IPS-NIHi7 (cell line): Measurements from ENCODE around the gene TTLL6.
"Not testable (repeated sequence)": the region's sequence is repeated elsewhere in the genome, so short reads cannot be mapped to it uniquely, and the experiment has no call there.

Experiments used
- DNase-seq: peaks from one replicate; pipeline ENCODE4 v3.0.0; 2012; ENCODE audit warnings: mixed read lengths; ENCODE audit errors: extremely low spot score

The TTLL6 gene

DNA sequence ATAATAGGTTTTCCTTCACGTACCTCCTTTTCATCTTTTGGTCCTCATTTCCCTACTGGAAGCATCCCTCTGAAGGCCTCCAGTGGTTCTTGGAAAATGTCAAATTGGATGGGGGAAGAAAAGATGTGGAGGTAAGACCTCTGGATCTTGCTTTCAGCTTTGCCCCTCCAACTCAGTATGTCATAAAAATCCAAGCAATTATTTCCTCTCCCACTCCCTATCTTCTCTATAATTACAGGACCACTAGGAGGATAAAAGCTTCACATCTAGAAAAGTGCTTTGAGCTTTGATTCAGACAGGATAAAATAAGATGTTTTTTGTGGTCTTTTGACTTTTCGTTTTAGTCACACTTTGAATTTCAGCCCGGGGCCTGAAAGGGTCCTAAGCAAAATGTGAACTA, 1.7 kb downstream of the TTLL6 start:
- DNase-seq = no peak

DNA sequence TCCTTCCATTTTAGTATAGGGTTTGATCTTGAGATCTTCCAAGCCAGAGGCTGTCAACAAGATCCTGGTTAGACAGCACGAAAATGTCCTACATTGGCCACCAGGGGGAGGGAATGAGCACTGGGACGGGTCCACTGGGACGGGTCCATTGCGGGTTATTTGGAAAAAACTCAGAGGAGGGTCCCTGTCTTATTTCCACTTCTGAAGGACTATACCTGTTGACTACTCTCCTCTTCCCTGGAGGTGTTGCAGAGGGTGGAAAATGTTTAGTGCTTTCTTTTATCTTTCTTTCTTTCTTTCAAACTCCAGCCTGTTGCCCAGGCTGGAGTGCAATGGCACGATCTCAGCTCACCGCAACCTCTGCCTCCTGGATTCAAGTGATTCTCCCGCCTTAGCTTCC, 2.5 kb downstream of the TTLL6 start:
- peak; percentile 85 for DNase-seq

DNA sequence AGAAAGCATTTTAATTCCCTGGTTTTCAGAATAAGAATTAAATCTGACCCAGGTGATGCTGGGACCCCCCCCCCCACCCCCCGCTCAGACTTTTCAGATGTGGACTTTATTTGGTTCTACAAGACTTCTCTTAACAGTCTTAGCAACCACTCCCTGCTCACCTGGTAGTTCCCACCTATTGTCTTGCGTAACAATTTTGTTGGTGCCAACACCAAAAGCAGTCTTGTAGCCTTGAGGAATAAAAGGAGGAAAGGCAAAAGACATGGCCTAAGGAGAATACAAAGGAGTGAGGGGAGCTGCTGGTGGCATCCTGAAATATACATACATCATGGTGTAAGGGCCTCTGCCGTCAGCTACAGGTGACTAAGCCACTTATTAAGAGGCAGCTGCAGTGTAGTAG, 5.0 kb downstream of the TTLL6 start:
- DNase-seq = no peak

DNA sequence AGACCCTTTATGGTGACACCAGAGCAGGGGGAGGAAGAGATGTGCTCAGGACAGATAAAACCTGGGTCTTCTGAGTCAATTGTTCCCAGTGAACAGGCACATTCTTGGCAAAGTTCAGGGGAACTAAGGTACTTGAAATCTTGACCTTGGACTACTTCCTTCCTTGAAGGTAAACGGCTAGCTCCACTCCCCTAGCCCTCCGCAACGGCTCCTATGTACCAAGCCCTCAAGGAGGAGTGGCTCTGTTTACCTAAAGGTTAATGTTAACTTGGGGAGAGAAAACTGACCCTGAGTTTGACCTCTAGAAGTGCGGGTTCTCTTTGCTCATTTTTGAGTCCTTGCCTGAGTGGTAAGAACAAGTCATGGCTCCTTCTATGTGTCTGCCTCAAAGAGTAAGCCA, 7.8 kb downstream of the TTLL6 start:
- peak; percentile 4 for DNase-seq

DNA sequence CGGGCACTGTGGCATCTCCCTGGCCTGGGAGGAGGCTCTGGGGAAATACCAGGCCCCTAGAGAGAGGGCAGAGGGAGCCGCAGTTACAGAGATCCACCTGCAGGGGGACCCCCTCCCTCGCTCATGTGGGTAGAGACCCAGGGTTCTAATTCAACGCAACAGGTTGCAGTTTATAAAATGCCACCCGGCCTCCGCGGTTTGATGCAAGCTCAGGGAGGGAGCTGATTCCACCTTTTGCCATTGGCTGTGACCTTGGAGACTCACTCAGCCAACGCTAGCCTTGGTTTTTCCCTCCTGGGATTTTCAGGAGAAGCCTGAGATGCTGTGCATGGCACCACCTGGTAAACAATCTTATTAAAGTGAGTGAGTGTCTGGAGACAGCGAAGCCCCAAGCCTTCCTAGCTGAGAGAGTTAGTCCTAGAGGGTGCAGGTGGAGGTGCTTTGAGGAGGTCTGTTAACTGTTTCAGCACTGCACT, 12.1 kb downstream of the TTLL6 start:
- peak; percentile 95 for DNase-seq

DNA sequence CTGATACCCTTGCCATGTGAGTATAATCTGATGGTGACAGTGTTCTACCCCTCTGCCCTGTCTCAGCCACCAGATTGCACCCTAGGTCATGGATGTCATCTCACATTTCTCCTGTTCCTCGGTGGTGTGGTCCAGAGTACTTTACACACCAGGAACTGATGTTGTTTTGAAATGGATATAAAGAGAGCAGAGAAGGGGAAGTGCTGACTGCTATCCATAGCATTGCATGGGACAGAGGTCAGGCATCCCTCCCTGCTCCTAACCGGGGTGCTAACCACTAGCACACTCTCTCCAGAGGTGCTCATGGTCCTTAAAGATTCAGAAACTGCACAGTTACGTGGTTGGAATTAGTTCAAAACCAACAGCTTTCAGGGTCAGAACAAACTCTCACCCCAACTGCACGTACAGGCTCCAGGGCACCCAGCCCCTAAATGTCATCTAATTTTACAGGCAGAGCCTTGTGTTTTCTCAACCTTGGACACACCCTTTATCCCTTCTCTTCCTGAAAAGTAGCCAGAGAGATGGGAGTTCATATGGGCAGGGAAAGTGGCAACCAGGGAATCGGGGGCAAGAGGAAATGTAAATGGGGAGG, 16.3 kb downstream of the TTLL6 start:
- DNase-seq = no peak

DNA sequence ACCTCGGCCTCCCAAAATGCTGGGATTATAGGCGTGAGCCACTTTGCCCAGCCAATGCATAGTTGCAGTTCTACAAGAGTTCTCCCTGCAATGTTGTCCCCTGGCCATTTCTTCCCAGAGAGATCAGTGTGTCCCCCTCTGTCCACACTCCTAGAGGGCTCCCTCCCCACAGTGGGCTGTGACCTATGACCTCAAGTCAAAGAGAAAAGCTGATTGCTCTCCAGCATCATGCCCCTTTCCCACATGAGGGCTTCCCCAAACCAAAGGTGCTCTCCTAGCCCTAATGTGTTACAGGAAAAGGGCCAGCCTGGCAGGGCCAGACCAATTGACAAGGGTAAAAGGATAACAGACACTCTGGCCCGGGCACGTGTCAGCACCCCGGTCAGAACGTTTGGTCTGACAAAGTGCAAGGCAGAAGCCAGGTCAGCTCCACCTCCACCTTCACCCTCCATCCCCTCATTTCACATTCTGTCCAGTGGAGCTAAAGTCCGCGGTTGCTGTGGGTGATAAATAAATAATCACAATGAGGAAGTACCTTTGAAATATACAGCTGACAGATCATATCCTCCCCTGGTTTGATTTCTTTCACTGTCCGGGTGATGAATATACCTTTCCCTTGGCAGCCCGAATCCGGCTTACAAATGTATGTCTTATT, 17.8 kb downstream of the TTLL6 start:
- DNase-seq = no peak

DNA sequence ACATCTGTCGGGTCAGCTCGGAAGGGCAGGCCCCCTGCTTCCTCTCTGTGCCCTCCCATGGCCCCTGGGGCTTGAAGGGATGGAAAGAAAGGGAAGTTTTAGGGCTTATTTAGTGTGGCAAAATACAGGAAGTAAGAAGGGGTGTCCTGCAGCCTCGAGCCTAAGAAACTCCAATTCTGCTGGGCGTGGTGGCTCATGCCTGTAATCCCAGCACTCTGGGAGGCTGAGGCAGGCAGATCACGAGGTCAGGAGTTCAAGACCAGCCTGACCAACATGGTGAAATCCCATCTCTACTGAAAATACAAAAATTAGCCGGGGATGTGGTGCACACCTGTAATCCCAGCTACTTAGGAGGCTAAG, 20.9 kb downstream of the TTLL6 start:
- DNase-seq = not testable (repeated sequence)

DNA sequence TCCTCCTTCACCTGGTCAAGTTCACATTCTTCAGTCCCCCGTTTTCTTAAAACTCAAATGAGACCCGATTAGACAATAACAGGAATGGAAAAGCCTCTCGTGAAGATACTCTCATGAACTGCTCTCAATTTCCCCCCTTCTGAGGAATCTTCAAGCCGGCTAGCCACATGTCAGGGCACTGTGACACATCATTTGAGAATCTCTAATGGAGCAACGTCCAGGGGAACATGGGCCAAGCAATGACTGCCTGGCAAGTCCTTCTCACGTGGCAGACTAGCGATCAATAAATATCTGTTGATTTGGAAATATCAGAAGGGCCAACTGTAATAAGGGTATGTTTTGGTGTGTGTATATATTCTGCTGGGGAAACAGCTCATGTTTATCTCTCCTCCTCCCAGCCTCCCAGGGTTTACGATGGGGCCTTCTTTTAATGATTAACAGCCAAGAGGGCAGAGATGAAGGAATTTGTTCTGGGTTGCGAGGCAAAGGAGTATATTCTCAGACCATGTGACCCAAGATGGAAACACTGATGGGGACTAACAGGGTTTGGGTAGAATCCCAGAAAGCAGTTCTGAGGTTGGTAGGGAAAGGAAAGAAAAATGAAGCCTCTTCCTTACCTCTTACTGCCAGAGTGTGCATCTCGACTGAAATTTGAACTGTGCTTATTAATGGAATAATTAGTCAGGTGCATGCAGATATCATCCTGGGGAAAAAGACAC, 21.4 kb downstream of the TTLL6 start:
- DNase-seq = no peak

DNA sequence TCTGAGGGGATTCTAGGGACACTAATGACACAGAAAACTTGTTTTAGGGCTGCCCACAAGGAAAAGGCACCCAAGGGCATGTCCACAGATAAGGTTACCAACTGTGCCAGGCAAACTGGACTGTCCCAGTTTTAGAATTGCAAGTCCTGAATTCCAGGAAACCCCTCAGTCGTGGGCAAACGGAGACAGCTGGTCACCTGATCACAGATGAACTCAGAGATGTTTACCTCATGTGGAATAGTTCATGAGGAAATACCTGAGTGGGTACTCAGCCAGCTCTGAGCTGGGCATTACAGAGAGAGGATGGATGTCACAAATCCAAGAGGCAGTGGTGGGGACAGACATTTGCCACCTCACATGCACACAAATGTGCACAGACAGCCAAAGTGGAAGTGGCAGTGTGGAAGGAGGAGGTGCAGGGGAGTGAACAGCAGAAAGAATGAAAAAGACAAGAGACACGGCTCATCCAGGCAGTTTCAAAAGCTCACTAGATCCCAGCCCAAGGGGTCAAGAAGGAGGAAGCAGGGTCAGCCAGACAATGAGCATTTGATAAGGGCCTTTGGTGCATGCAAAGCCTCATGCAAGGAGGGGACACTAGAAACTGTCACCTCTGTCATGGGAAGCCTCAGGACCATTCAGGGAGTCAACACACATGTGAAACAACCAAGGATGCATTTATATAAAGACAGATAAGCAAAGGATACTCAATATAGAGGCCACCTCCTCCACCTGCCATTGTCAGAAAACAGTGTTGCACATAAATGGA, 24.8 kb downstream of the TTLL6 start:
- no peak for DNase-seq

DNA sequence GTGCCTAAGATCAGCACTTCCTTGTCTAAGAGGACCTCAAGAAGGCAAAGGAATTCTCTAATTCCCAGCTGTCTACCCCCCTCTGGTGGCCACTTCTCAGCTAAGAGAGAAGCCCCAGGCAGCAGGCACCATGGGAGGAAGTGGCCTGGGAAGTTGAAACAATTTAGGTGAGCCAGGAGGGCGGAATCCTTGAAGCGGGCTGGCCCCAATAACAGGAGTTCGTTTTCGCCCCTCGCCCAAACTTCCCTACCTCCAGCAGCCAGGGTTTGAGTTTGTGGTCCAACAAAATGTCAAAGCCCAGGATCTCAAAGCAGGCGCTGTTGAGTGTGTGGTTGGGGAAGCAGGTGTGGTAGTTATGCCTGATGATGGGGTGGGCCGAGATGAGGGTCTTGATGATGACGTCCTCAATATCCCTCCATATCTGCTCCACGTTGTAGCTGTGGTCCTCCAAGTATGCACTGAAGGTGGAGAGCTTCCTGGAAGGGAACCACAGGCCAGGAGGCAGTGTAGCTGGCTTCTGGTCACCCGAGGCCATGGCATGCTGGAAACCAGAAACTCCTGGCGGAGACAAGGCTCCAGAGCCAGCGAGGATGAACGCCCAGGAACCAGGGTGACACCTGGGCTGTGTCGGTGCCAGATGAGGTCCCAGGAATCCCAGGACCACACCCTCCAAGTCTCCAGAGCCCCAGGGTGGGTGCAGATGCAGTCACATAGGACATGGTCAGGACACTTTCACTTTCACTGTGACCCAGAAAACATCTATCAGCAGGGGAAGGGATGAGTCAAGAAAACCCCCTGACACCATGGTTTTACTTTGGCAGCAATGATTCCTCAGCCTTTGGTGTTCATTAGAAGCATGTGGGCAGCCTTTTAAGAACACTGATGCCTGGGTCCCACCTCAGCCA, 25.6 kb downstream of the TTLL6 start:
- peak; percentile 88 for DNase-seq

DNA sequence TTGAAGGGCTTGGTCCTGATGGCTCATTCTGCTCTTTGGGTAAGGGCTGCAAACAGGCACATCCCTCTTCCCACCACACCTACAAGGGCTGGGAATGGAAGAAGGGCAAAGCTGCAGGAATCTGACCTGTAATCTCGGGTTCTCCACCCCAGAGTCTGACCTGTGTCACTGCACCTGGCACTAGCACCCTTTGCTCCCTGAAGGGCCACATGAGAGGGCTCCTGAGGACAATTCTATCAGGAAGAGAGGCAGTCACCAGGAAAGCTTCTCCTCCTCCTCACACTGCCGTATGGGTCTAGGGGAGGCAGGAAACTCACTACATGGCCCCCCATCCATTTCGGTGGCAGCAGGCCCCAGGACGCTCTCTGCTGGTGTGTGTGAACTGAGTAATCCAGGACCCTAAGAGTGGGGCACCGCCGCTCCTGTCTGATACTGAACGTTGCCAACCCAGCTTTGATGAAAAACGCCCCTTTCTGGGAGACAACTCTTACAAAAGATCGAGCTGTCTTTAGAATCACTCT, 26.4 kb downstream of the TTLL6 start:
- DNase-seq = no peak

DNA sequence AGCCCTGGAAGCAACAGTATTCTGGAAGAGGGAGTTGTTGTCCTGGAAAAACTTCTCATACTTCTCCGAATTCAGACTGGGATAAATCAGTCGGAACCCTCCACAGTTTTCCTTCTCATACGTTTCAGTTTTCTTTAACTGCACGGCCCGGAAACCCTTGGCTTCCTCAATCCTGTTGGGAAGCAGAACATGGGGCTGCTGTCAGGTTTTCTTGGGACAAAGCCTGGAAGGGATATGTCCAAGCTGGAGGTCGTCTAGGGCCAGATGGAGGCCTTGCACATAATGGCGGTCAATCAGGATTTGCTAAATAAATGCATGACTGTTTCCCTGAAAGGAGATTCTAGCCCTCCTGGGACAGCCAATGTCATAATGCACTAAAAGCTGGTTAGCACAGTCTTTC, 29.2 kb downstream of the TTLL6 start:
- no peak for DNase-seq

DNA sequence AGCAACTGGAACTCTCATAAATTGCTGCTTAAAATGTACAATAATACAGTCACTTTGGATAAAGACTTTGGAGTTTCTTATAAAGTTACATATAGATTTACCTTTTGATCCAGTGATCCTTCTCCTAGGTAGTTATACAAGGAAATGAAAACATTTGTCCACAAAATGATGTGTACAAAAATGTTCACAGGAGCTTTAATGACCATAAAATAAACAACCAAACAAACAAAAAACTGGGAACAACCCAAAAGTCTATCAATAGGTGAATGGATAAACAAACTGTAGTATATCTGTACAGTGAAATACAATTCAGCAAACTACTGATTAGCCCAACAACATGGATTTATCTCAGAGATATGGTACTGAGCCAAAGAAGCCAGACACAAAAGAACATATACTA, 37.6 kb downstream of the TTLL6 start:
- DNase-seq = no peak

DNA sequence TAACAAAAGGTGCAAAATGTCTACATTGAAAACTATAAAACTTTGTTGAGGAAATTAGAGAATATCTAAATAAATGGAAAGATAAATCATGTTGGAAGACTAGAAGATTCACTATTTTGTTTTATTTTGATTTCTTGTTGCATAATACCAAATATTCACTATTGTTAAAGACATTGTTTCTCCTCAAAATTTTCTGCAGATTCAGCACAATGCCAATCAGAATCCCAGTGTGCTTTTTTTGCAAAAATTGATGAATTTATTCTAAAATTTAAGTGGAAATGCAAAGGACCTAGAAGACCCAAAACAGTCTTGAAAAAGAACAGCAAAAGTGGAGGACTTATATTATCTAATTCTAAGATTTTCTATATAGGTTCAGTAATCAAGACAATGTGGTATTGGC, 40.4 kb downstream of the TTLL6 start:
- no peak for DNase-seq

DNA sequence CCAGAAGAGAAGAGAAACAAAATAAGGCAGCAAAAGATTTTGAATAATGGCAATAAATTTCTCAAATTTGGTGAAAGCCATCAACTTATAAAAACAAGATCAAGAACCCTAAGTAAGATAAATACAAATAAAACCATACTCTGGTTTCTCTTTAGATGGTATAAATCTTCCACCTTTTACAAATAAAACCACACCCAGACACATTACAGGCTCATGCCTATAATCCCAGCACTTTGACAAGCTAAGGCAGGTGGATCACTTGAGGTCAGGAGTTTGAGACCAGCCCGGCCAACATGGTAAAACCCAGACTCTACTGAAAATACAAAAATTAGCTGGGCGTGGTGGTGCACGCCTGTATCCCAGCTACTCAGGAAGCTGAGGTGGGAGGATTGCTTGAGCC, 43.8 kb downstream of the TTLL6 start:
- DNase-seq = no peak

DNA sequence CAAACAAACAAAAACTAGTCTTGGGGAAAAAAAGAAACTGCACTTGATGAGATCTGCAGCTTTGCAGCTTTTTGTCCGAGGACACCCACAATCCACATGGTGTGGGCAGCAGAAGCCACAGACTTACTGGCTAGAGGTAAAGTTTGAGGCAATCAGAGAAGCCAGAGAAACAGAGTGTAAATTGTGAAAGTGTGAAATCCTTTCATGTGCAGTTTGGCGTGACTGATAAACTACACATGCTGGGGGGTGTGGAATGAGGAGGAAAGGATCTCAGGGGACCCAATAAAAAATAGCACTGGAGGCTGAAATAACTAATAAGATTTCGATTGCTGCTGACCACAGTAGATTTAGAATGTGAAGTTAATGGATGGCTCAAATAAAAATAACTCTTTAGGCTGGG, 46.1 kb downstream of the TTLL6 start:
- DNase-seq = peak; percentile 5

DNA sequence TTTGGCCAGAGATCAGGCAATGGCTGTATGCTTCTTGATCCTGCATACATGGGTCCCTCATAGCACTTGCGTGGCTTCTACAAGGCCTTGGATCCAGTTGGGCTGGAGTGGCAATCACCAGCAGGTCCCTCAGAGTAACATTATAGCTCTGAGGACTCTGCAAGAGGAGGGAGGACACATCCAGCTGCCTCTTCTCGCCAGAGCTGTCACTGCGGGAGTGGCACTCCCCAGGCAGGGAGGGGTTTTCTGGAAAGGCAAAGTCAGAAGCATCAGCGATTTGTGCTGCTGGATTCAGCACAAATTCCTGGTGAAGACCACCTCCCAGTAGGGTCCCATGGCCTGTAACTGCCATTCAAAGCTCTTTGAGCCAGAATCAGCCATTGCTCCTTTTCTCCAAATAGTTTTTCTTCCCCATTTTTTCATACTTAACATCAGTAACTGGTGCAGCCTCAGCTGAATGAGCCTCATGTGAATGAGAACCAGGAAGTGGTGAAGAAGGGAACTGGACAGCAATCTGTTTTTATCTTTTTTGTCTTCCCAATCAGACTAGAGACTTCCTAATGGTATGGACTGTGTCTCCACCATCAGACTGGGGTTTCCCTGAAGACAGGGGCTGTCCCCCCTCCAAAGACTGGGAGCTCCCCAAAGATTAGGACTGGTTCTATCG, 47.9 kb downstream of the TTLL6 start:
- DNase-seq = no peak

DNA sequence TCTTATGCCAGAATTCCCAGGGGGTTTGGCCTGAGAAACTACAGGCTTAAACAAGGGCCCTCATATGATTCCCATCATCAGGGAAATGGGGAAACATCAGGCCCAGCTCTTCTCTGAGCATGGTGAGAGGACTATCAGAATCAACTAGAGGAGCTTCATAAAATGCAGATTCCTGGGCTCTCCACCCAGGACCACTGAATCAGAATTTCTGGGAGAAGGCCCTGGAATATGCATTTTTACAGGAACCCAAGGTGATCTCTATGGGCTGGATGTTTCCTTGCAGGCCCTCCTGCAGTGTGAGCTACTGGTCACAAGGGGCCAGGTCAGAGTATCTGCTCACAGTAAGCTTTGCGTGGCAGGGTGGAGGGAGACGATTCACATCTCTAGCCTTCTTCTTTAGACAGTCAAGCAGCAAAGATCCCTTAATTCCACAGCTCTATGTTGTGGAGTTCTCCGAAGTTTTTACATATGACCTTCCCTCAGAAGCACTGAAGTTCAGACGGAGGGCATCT, 49.7 kb downstream of the TTLL6 start:
- DNase-seq = peak; percentile 29

DNA sequence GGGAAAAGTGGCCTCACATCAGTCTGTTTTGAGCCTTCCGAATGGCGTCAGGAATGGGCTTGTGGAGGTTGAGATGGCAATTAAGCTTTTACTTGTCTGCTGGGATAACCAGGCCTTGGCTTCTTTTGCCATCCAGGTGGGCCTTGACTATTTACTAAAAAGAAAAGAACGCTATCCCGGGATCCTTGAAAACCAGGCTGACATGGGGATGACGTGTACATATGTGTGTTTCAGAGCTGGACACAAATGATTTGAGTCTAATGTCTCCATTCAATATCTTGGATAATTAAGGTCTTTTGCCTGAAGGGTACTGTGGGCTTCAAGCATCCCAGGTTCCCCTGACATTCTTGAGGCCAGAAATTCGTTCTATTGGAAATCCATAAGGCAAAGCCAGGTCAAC, 55.9 kb downstream of the TTLL6 start:
- no peak for DNase-seq
